H1 (cell line): ENCODE data around the gene SLC13A3. TPM values are rescaled to one million over a fixed set of nuclear protein-coding genes. Genes with fewer than 3 reads are reported as not detected.

Experiments
- ASH2L ChIP-seq: fragments of 200-600, 300-600 bp; sonication (generic); IDR thresholded peaks from one replicate; pipeline ENCODE4 v1.7.1; 2017; ENCODE audit warnings: low read length
- CHD7 ChIP-seq: fragments of 300-600 bp; sonication (generic); IDR thresholded peaks from 2 replicates; pipeline ENCODE4 v1.7.1; 2012; ENCODE audit warnings: low read length, moderate library complexity, mild to moderate bottlenecking, inconsistent platforms; ENCODE audit not compliant: insufficient replicate concordance
- CTBP2 ChIP-seq: IDR thresholded peaks from 2 replicates; pipeline ENCODE4 v1.7.0; 2011; ENCODE audit warnings: borderline replicate concordance, mild to moderate bottlenecking, moderate library complexity, mixed read lengths, low read length; ENCODE audit not compliant: insufficient read depth, insufficient read length
- HDAC6 ChIP-seq: IDR thresholded peaks from one replicate; pipeline ENCODE4 v1.7.1; 2012; ENCODE audit warnings: low read depth, mild to moderate bottlenecking, inconsistent platforms, low read length, moderate library complexity
- JUND ChIP-seq: IDR thresholded peaks from 2 replicates; pipeline ENCODE4 v1.6.1; 2011; ENCODE audit warnings: mild to moderate bottlenecking, improper control_type of control experiment, low read length
- MAFK ChIP-seq: IDR thresholded peaks from 2 replicates; pipeline ENCODE4 v1.6.1; 2012; ENCODE audit warnings: low read depth, mild to moderate bottlenecking, improper control_type of control experiment, low read length
- NRF1 ChIP-seq: IDR thresholded peaks from 2 replicates; pipeline ENCODE4 v1.6.1; 2011; ENCODE audit warnings: mild to moderate bottlenecking, low read depth, low read length, improper control_type of control experiment
- RFX5 ChIP-seq: IDR thresholded peaks from 2 replicates; pipeline ENCODE4 v1.6.1; 2011; ENCODE audit warnings: low read depth, low read length, improper control_type of control experiment, borderline replicate concordance
- SIX5 ChIP-seq: IDR thresholded peaks from 2 replicates; pipeline ENCODE4 v1.6.1; 2011; ENCODE audit warnings: mild to moderate bottlenecking, low read depth, low read length
- YY1 ChIP-seq: IDR thresholded peaks from 2 replicates; pipeline ENCODE4 v1.6.1; 2011; ENCODE audit warnings: low read depth, mild to moderate bottlenecking, low read length
- polyA plus RNA-seq, 7 experiments: library from polyadenylated mRNA; depleted of rRNA in 3 of 7; stranded (reverse) in 5 of 7; unstranded in 2 of 7; fragments of >200 nt in 5 of 7; fragments of 200-250 nt in 2 of 7; gene quantifications; 1 replicate in 5 of 7; 2 replicates in 1 of 7; 4 replicates in 1 of 7; pipeline versions ENCODE4 v1.2.1 to v1.2.3, GENCODE V29; 2011 to 2013; ENCODE audit warnings: missing spikeins in 2 of 7, mixed read lengths in 2 of 7
- total RNA-seq: library from RNA; stranded (reverse); fragmentation: NEBNext Ultra II Directional; extraction: Animal tissue kit (Norgen Biotek cat#: 25700); gene quantifications from 2 replicates; pipeline ENCODE4 v1.2.1, GENCODE V29; 2021

Gene SLC13A3
- total and polyA plus RNA-seq, 2 of the 8 experiments (the other 6 are each of a cell fraction or from before 2014, with no cell fraction given) = 9.4 to 12.6 TPM

GRCh38 chr20:46583411-46584214, 67.6 kb downstream of the SLC13A3 start (continued):
- TF ChIP-seq CHD7 (no peak), SIX5 (no peak), HDAC6 (peak; percentile 16), MAFK (no peak), CTBP2 (peak; percentile 98), ASH2L (peak; percentile 65), YY1 (peak; percentile 88), RFX5 (no peak), NRF1 (no peak), JUND (no peak)
